ENCODE measurements around the gene RCC1.

- TF ChIP-seq CTCF (IDR thresholded peaks at IDR 0.05 in 4 of 5, conservative IDR thresholded peaks at IDR 0.05 in 1 of 5), result no peak
- no peak for TF ChIP-seq POLR2A (IDR thresholded peaks at IDR 0.05)
These were observed 6.3 kb upstream of the RCC1 start for GRCh38 chr1:28499553-28499952.
